ENCODE measurements around the gene KCNE3. TPM values are rescaled to one million over a fixed set of nuclear protein-coding genes. Genes with fewer than 3 reads are reported as not detected.

The KCNE3 gene
- total and polyA plus RNA-seq, 2 of the 13 experiments (the other 11 are each of a cell fraction or from before 2014, with no cell fraction given), result 0.33 to 2.2 TPM

GRCh38 chr11:74478877-74479731 is 11.8 kb upstream of the KCNE3 start:
- Histone ChIP-seq H3K9ac (ENCODE audit: insufficient read depth, low read depth, low read length) (no peak overlapping the region), H3K4me1 (ENCODE audit: insufficient read depth, low read length) (peaks cover 33% of the 10 kb centered on the region), H3K4me3 (replicated peaks in 1 of 3; ENCODE audit: insufficient read depth in 1 of 3, low read depth in 2 of 3, low read length in 3 of 3) (no peak overlapping the region), H4K20me1 (ENCODE audit: insufficient read depth, low read length) (no peaks in the 10 kb centered on the region), H3K27ac (ENCODE audit: extremely low read length, insufficient read depth, low read length) (no peak overlapping the region), H3K9me3 (ENCODE audit: low read length) (no peaks in the 10 kb centered on the region), H3K27me3 (ENCODE audit: control insufficient read depth in 1 of 2, insufficient read depth in 2 of 2, low read length in 2 of 2) (0 out of 5 replicates have a peak, but pooled peaks cover 0 to 1% of the 10 kb centered on the region in 2 experiments), H3K79me2 (ENCODE audit: insufficient read depth, low read length) (no peaks in the 10 kb centered on the region), H3K36me3 (replicated peaks in 1 of 2; ENCODE audit: control insufficient read depth in 1 of 2, insufficient read depth in 2 of 2, low read length in 2 of 2) (no peaks in the 10 kb centered on the region), H2AFZ (ENCODE audit: low read length) (peak overlapping the region; percentile 42), H3K4me2 (ENCODE audit: low read depth, low read length) (peak overlapping the region; percentile 51)
- no TSS peak for BruUV-seq (replicated peaks)
- DNase-seq (ENCODE audit: low spot score), result no peak
- WGBS (ENCODE audit: low lambda C conversion rate), result 20% methylated on average over 10 of the region's 10 CpGs
- POLR2A ChIA-PET, result no interaction called here
- intact Hi-C loops (cut with micrococcal nuclease; ENCODE audit: unreplicated experiment) (no loop called here), in situ Hi-C loops (cut with HindIII; ENCODE audit: extremely low pct_ligation_motif_present, low pct_unique_long_range_greater_than_20kb) (no loop called here)
- no peak for ATAC-seq
- FAIRE-seq, result no peak
- CTCF ChIA-PET (ENCODE audit: low intra/inter-chr PET ratio, low total read pairs), result no interaction called here
- TF ChIP-seq ZNF687 (CRISPR knock-in tag; IDR thresholded peaks at IDR 0.05), result 0 out of 2 replicates have a peak, but pooled peaks have one; percentile 11
- no peak for TF ChIP-seq ERF (CRISPR knock-in tag; IDR thresholded peaks at IDR 0.05)
- peak; percentile 39; the same call in 1 of the 2 replicates for TF ChIP-seq ZNF460 (CRISPR knock-in tag; IDR thresholded peaks at IDR 0.05; ENCODE audit: borderline replicate concordance)
- no peak for TF ChIP-seq HMG20B (CRISPR knock-in tag; conservative IDR thresholded peaks at IDR 0.05)
- no peak for TF ChIP-seq NFYB (CRISPR knock-in tag; IDR thresholded peaks at IDR 0.05)
- peak; percentile 36 for TF ChIP-seq GABPB1 (CRISPR knock-in tag; IDR thresholded peaks at IDR 0.05)
- TF ChIP-seq TCF7 (IDR thresholded peaks at IDR 0.05; ENCODE audit: low read depth), result no peak
- TF ChIP-seq CEBPB (IDR thresholded peaks at IDR 0.05; ENCODE audit: borderline replicate concordance, low read depth, low read length), result peak; percentile 90
- no peak for TF ChIP-seq ZNF407 (CRISPR knock-in tag; IDR thresholded peaks at IDR 0.05; ENCODE audit: not compliant biosample characterization)

All from HepG2 (cell line).